Hematopoietic multipotent progenitor cell treated with erythropoietin and hydrocortisone succinate and interleukin-3 and kit ligand, for 17 days (in vitro differentiated cells): ENCODE data around the gene RARA.
A peak's percentile ranks its signal among the peaks of the same experiment; 100 is the strongest.

Experiments used
- DNase-seq: peaks from one replicate; pipeline ENCODE4 v3.0.0-alpha.2; 2015; ENCODE audit warnings: low spot score

RARA gene

DNA sequence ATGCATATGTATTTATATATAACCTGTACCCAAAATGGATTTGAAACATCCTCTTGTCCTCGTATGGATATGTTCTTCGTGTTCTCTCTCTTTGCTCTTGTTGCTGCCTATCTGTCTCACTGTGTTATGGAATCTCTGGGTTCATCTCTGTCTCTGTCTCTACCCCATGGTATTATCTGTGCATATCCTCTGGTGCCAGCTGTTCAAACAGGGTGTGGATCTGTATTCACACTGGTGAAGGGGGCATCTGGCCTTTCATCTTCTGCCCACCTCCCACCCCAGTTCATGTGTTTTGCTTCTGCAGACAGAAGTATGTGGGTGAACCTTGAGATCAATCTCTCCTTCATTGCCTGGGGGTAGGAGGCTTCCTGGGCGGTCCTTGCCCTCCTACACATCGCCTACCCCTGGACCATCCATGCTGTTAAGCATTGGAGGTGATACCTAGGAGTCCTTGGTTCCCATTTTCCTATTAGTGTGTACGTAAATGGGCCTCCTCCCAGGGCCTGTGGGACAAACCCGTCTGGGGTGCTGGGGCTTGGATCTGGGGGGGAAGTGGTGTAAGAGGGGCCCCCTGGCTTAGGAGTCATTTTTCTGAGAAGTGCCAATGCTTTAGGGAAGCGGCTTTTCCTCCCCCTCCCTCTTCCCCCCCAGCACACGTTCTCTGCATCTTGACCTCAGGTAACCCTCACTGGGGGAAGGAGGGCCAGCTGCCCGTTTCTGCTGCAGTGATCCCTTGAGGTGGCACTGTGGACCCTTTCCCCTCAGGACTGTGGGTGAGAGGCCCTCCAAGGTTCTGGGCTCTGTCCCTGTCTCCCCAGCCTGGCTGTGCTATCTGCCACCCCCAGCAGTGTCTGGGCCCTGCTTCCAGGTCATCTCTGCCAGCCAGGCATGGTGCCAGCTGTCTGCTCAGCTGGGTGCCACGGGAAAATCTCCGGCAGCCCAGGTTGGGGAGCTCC, 21.1 kb downstream of the RARA start:
- peak; percentile 72 for DNase-seq

DNA sequence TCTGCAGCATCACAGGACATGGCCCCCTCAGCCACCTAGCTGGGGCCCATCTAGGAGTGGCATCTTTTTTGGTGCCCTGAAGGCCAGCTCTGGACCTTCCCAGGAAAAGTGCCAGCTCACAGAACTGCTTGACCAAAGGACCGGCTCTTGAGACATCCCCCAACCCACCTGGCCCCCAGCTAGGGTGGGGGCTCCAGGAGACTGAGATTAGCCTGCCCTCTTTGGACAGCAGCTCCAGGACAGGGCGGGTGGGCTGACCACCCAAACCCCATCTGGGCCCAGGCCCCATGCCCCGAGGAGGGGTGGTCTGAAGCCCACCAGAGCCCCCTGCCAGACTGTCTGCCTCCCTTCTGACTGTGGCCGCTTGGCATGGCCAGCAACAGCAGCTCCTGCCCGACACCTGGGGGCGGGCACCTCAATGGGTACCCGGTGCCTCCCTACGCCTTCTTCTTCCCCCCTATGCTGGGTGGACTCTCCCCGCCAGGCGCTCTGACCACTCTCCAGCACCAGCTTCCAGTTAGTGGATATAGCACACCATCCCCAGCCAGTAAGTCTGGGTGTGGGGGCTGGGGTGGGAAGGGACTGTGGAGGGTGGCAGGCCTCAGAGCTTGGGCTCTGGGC, 22.0 kb downstream of the RARA start:
- DNase-seq, result no peak

DNA sequence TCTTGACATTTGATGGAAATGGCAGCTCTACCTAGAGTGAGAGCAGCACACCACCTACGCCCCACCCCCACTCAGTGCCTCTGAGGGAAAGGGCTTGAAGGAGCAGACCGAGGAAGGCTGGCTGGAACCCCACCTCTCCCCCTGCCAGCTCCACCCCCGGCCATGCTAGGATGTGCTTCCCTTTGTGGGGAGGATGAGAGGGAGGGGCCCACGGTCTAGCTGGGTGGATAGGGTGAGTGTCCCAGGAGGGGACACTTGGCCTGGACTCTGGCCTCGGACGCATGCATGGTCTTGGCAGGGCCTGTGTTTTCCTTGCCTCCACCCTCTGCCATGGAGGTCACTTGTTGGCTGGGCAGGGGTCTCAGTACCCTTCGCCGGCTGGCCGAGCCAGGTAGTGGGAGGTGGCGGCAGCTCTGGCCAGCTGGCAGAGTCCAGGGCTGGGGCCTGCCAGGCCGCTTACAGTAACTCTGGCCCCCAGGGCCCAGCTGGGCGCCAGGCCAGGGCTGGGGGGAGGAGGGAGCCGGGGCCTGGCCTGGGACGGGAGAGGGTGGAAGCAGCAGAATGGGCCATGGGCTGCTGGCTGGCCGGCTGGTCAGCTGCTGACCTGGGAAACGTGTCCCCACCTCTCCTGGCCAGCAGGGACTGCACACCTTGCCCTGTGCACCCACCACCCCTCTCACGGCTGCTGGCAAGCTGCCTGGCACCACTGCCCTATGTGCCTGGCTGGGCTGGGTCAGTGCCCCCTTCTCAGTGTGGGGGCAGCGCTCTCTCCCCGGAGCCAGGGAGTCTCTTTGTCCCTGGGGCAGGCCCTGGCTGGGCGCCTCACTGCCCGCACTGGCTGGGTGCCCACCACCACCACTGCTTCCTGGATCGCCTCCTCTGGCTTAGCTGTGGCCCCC, 23.0 kb downstream of the RARA start:
- DNase-seq, result no peak

DNA sequence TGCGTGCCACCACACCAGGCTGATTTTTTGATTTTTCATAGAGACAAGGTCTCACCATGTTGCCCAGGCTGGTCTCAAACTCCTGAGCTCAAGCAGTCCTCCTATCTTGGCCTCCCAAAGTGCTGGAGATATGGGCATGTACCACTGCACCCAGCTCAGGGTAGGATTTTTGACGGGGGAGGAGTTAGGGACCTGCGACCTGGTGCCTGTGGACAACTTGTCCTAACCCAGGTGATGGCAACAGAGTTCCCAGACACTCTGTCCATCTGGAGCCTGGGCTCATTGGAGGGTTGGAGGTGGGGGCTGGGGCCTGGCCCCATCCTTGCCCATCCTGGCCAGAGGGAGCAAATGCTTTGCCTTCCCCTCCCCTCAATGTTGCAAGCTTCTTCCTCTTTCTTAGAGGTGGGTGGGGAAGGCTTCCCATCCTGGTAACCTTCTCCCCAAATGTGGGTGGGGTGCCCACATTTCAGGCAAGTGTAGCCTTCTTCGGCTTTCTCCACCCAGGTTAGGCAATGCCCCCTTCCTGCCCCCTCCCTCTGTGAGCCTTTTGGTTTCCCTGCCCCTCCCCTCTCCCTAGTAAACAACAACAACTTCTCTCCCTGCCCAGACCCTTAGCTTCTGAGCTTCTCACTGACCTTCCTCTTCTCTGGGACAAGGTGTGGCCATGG, 24.9 kb downstream of the RARA start:
- no peak for DNase-seq

DNA sequence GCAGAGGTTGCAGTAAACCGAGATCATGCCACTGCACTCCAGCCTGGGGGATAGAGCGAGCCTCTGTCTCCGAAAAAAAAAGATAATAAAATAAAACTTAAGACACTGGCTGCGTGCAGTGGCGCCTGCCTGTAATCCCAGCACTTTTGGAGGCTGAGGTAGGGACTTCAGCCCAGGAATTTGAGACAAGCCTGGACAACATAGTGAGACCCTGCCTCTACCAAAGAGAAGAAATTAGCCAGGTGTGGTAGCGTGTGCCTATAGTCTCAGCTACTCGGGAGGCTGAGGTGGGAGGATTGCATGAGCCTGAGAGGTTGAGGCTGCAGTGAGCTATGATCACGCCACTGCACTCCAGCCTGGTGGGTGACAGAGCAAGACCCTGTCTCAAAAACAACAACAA, 26.6 kb downstream of the RARA start:
- DNase-seq, result no peak

DNA sequence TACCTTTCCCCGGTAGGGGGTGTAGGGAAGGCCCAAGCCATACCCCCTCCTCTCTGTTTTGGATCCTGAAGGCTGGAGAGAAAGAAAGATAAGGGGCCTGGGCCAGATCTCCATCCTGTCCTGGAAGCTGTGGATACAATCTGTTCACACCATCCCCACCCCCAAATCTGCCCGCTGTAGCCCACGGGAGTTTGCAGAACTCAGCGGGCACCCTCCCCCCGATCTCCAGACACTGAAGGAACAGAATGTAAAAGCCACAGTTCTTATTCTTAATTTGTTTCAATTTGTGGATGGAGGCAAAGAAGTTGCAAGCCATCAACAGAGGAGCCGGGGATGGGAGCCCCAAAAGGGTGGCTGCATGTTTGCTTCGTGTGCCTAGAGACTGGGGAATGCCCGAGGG, 28.4 kb downstream of the RARA start:
- no peak for DNase-seq

DNA sequence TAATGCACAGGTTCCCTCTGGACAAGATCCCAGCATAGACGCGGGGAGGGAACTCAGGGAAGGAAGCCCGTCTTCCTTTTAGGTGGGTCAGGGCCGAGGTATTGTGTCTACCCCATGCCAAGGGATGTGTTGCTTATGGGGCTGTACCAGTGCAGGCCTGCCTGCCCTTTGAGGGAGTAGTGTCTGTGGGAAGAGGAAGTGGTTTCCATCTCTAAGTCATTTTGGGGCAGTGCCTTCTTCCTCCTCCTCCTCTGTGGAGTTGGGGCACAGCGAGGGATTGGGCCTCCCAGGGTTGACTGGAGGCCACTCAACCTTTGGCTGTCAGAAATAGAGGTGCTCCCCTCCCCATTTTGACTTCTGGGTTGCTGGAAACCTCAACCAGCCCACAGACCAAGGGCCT, 29.1 kb downstream of the RARA start:
- DNase-seq, result no peak

DNA sequence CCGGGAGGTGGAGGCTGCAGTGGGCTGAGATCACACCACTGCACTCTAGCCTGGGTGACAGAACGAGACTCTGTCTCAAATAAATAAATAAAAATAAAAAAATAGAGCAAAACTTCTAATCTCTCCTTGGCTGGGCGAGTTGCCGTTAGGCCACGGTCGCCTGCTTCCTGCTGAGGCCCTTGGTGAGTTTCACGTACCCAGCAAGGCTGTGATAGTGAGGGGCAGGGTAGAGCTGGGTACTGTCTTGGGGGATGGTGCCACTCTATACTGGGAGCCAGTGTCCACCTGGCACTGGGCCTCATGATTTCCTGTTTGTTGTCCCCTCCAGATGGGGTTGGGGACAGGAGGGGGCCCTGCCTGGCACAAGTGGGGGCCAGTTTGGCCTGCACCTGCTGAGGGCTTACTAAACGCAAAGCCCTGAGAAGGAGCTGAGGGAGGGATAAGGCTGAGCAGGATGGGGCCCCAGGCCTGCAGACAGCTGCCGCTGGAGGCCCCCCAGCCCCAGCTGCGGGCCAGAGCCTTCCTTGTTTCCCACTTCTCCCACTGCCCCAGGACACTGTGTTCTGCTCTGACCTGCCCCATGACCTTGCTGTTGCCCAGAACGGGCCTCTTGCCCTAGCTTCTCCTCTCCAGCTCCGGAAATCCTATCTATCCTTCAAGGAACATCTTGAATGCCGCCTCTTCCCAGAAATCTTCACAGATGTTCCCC, 30.1 kb downstream of the RARA start:
- DNase-seq, result no peak

DNA sequence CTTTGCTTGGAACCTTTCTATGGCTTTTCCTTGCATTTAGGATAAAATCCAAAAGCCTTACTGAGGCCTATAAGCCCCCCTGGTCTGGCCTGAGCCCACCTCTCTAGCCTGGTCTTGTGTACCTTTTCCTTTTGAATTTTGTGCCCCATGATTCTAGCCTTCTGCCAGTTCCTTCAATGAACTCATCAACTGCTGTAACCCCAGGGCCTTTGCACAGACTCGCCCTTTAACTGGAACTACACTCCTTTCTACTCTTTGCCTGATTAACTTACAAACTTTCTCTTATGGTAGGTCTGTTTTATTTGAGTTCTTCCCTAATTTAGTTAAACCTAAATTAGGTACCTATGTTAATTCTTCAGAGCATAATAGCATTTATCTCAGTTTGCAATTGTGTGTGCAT, 31.3 kb downstream of the RARA start:
- DNase-seq, result no peak

DNA sequence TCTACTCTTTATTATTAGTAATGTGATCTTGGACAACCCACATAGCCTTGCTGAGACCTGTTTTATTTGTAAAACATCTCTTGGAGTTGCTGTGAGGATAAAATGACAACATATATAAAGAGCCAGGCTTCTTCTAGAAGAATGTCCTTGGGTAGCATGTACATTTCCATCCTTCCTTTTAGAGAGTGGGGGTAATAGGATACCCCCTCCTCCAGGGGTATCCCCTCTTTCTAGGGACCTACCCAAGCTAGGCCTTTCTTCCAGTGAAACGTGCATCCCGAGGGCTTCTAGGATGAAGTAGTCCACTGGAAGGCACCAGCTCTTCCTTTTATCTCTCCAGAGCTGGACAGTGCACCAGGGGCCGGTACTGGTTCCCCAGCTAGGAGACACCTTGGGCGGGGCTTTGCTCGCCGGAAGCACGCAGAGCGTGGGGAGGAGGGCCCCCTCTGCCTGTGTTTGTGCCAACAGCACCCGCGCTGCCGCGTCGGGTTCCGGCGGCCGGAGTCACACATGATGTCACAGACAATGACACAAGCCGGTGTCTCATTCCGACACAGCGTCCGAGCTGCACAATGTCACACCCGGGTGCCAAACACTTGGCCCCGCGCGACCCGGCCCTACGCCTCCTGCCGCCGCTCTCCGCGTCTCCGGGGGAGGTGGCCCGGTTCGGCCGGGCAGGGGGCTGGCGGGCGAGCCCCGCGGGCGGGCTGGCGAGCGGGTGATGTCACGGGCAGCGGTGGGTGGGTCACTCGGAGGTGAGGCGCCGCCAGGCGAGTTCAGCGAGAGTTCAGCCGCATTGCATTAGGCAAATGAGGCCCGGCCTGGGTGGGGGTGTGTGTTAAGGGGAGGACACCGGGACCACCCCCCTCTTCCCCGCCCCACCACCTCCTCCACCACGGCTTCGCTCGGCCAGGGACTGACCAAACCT, 32.2 kb downstream of the RARA start:
- DNase-seq, result peak; percentile 58

DNA sequence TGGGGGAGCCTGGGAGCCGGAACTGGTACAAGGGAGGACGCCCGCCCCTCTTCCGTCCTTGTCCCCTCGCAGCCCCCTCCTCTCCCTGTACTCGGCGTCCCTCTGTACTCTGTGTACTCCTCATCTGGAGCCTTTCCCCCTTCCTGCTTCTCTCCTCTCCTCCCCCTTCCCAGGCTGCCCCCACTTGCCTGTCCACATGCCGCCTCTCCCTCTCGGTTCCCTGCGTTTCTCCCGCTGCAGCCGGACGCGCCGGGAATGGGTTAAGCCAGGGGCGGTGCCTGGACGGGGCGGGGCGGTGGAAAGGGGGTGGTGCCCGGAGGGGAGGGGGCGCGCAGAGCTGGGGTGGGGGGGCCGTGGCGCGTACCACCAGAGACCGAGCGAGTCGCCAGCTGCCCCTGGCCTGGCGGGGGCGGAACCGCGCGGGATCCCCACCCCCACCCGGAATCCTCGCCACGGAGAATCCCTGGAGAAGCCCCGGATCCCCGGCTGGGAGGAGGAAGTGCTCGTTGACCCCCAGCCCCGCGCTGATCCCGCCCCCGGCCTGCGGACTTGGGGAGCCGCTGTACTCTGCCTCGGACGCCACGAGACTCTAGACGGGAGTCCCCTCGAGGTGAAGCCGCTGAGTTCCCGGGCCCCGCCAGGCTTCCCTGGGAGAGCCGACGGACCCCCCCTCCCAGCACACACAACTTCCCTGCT, 33.0 kb downstream of the RARA start:
- no peak for DNase-seq

DNA sequence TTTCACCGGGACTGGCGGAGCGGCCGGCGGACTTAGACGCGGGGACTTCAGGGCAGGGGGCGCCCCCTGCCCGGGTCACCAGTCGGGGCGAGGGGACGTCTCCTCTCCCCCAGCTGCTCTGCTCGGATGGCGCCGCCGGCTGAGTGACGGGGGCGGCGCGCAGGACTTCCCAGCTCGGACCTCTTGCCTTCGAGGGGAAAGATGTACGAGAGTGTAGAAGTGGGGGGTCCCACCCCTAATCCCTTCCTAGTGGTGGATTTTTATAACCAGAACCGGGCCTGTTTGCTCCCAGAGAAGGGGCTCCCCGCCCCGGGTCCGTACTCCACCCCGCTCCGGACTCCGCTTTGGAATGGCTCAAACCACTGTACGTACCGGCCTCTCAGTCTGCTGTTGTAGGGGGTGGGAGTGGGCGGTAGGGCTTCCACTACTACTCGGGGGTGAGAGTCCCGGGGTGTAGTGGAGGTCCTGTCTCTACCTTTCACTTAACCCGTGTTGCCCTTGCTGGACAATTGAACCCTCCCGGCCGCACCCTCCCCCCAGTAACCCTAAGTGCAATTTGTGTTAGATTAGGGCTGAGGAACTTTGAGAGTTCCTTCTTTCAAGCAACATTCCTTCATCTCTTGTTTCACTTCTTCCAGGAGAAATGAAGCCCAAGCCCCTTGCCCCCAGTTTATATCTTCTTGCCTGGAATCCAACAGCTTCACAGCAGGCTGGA, 33.7 kb downstream of the RARA start:
- DNase-seq, result no peak

DNA sequence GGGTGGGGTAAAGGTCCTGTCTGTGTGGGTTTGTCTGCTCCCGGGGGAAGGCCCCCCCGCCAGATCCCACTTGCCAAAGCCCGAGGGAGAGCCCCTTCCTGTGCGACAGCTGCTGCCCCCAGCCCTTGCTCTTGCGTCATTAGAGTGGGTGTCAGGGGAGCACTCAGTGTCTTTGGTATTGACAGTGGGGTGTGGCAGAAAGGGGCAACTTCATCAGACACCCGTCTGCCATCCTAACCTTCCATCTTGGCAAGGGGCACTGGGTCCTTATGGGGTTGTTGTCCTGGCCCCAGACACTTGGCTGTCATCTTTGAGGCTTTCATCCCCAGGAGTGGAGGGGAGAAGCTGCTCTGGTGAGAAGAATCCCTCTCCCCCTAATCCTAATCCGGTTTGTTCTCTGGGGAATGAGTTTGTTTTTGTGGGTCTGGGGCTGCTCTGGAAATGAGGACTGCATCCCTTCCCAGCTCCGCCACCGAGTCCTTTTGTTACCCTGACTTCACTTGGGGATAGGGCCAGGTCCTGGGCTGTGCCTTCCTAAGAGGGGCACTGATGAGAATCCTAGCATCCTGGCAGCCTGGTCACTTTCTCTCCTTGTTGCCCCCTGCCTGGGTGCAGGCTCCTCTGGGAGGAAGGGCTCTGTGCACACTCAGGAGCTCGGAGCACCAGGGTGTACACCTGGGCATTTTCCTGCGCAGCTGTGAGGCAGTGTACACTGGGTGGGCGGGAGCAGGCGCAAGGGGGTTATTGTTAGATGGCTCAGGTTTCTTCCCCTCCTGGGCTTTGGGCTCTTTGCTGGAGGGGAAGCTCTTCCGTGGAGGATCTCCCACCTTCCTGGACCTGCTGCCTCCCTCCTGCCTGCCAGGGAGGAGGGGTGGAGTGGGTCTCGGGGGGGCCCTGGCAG, 34.5 kb downstream of the RARA start:
- no peak for DNase-seq

DNA sequence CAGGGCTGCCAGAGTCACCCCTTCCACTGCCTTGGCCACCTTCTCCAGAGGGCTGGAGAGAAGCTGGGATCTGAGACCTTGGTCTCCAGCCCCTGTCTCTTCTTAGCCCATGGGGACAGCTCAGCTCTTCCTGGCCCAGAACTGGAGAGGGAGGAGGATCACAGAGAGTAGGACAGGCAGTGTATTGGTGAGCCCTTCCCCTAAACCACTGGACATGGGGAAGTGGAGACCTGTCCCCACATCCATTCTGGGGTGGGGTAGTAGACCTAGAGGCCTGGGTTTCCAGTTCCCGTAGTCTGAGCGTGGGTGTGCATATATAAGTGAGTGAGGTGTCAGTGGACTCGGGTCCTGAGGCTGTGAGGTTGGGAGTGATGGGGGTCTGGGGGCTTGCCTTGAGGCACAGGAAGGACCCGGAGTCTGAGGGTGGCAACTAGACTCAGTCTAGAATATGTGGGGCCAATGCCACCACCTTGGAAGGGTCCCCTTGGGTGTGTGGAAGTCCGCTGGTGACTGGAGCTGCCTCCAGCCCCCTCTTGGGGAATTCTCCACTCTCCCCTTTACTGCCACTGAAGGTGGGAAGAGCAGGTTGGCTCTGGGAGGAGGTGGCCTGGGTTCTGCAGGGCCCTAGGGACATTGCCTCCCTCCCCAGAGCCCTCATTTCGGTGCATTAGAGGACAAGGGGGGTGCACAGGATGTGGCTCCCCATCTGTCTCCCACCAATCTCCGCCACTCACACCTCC, 35.6 kb downstream of the RARA start:
- no peak for DNase-seq

DNA sequence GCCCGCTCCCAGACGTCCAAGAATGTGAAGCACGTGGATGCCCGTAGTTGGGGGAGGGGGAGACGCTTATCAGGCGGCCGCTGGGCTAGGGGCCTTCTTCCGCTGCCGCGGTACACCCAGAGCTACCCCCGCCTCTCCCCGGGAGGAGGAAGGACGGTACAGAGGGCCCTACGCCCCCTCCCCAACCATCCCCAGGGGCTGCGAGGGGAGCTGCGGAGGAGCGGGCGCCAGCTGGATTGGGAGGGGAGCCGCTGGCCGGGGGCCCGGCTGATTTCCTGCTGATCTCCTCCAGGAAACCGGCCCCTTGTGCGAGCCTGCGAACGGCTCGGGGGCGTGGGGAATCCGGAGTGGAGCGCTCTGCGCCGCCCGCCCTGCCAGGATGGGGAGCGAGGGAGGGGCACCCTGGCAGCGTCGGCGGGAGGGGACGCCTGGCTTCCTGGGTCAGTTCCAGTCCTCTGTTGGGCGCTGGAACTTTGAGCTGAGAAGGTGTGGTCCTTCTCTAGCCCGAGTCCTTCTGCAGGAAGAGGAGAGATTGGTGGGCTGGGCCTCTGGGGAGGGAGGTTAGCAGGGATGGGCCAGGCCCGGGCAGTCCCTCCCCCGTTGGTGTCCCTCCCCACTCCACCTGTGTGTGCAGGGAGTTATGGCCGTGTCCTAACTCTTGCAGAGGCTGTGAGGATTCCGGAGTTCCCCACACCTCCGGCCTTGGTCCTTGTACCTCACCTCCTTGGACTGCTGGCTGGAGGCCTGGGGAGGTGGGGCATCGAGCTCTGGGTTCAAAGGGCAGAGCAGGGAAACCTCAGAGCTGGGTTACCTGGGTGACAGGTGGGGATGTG, 36.4 kb downstream of the RARA start:
- DNase-seq, result no peak
